AG04450 (cell line): Measurements from ENCODE around the gene ANKRD55. TPM values are rescaled to one million over a fixed set of nuclear protein-coding genes. Genes with fewer than 3 reads are reported as not detected.
"Not testable (repeated sequence)": the region's sequence is repeated elsewhere in the genome, so short reads cannot be mapped to it uniquely, and the experiment has no call there.

Experiments used
- CTCF ChIA-PET: fragments of 300-600, 350-600 bp; formaldehyde crosslinking; extraction: SDS; loops from one replicate; lab custom pipeline; 2022; ENCODE audit warnings: antibody characterized with exemption, inconsistent platforms; lab: Charles Lee
- POLR2A ChIA-PET: fragments of 350-600 bp; formaldehyde crosslinking; extraction: SDS; loops from one replicate; lab custom pipeline; 2021; ENCODE audit warnings: antibody characterized with exemption, inconsistent platforms; lab: Yijun Ruan, JAX
- DNase-seq: peaks from one replicate; pipeline ENCODE4 v3.0.0-alpha.2; 2011; ENCODE audit warnings: low read depth, low spot score
- H3K27ac ChIP-seq: one replicate; pipeline ENCODE4 v1.5.1; 2012; ENCODE audit warnings: low read depth, low read length, control low read depth
- H3K27me3 ChIP-seq: one replicate; pipeline ENCODE4 v1.6.0; 2012; ENCODE audit warnings: low read length; ENCODE audit not compliant: control insufficient read depth, insufficient read depth
- H3K4me3 ChIP-seq: 2 replicates; pipeline ENCODE4 v1.5.1; 2011; ENCODE audit warnings: mild to moderate bottlenecking, low read depth, low read length, control low read depth
- H3K9me3 ChIP-seq: 2 replicates; pipeline ENCODE4 v1.5.1; 2012; ENCODE audit warnings: low read length; ENCODE audit not compliant: control insufficient read depth, insufficient read depth
- polyA plus RNA-seq: library from polyadenylated mRNA; depleted of rRNA; stranded (reverse); fragments of >200 nt; gene quantifications from 2 replicates; pipeline ENCODE4 v1.2.3, GENCODE V29; 2011
- TF ChIP-seq, protein P1 (sequence below): IDR thresholded peaks from 2 replicates; pipeline ENCODE4 v1.5.1; 2011; ENCODE audit warnings: low read depth, low read length, control low read depth, inconsistent platforms

ANKRD55 gene
- polyA plus RNA-seq, 1 experiment = not detected

DNA sequence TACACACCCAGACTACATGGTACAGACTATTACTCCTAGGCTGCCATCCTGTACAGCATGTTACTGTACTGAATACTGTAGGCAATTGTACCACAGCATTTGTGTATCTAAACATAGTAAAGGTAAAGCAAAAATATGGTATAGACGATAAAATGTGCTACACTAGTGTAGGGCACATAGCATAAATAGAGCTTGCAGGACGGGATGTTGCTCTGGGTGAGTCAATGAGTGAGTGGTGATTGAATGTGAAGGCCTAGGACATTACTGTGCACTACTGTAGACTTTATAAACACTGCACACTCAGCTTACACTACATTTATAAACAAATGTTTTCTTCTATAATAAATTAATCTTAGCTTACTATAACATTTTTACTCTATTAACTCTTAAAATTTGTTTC lies 25.6 kb downstream of the ANKRD55 start:
- H3K27me3 ChIP-seq = no peaks in the 10 kb centered on the region
- ChIA-PET CTCF (no interaction called here), POLR2A (interaction anchor here (0.6 to 1.5 kb wide), 4 partner anchors 52 to 407 kb away, joined by 4 to 6 read pairs (median 5); no protein-coding TSS in a partner anchor)
- no peak overlapping the region for H3K27ac ChIP-seq
- H3K4me3 ChIP-seq = no peak overlapping the region
- H3K9me3 ChIP-seq = no peaks in the 10 kb centered on the region; the same call in 1 of the 2 replicates
- TF ChIP-seq, protein P1, sequence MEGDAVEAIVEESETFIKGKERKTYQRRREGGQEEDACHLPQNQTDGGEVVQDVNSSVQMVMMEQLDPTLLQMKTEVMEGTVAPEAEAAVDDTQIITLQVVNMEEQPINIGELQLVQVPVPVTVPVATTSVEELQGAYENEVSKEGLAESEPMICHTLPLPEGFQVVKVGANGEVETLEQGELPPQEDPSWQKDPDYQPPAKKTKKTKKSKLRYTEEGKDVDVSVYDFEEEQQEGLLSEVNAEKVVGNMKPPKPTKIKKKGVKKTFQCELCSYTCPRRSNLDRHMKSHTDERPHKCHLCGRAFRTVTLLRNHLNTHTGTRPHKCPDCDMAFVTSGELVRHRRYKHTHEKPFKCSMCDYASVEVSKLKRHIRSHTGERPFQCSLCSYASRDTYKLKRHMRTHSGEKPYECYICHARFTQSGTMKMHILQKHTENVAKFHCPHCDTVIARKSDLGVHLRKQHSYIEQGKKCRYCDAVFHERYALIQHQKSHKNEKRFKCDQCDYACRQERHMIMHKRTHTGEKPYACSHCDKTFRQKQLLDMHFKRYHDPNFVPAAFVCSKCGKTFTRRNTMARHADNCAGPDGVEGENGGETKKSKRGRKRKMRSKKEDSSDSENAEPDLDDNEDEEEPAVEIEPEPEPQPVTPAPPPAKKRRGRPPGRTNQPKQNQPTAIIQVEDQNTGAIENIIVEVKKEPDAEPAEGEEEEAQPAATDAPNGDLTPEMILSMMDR = no peak
- DNase-seq = peak; percentile 36

DNA sequence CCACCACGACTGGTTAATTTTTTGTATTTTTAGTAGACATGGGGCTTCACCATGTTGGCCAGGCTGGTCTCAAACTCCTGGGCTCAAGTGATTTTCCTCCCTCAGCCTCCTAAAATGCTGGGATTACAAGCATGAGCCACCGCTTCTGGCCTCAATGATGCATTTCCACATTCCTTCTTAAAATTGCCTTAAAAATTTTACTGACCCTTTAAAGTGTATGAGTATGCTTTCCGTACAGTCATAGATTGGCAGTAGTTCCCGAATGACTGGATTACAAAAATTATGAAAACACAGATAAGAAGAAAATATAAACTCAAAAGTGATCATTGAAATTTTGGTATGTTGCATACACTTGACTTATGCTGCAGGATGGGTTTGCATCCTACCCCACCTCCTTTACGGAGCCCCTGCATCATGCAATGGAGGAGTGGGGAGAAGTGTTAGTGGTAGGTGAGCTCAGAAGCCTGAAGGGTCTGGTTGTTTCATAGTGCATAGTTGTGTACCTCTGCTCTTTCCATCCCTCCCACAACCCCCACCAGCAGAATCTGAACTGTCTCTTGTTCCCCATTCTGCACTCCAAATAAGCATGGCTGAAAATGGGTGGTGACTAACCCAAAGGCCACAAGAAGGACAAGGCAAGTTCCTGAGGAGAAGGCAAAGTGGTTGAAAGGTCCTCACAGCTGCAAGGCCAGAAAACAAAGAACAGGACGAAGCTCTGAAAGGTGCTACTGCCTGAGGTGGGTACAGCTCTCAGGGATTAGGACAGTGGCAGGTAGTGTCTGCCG lies 26.8 kb downstream of the ANKRD55 start:
- H3K27ac ChIP-seq = peak overlapping the region; percentile 69
- H3K27me3 ChIP-seq = no peaks in the 10 kb centered on the region
- TF ChIP-seq, protein P1 = no peak
- CTCF ChIA-PET = interaction anchor here (0.6 to 1.2 kb wide), 3 partner anchors 270 to 658 kb away, joined by 3 to 6 read pairs (median 4); no protein-coding TSS in a partner anchor
- POLR2A ChIA-PET = no interaction called here
- no peak overlapping the region for H3K4me3 ChIP-seq
- peak; percentile 29 for DNase-seq
- H3K9me3 ChIP-seq = no peaks in the 10 kb centered on the region; the same call in 1 of the 2 replicates

DNA sequence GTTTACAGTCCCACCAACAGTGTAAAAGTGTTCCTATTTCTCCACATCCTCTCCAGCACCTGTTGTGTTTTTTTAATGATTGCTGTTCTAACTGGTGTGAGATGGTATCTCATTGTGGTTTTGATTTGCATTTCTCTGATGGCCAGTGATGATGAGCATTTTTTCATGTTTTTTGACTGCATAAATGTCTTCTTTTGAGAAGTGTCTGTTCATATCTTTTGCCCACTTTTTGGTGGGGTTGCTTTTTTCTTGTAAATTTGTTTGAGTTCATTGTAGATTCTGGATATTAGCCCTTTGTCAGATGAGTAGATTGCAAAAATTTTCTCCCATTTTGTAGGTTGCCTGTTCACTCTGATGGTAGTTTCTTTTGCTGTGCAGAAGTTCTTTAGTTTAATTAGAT lies 29.2 kb downstream of the ANKRD55 start:
- DNase-seq, POLR2A ChIA-PET, H3K9me3 ChIP-seq, H3K4me3 ChIP-seq, H3K27me3 ChIP-seq, CTCF ChIA-PET, H3K27ac ChIP-seq: not testable (repeated sequence)

DNA sequence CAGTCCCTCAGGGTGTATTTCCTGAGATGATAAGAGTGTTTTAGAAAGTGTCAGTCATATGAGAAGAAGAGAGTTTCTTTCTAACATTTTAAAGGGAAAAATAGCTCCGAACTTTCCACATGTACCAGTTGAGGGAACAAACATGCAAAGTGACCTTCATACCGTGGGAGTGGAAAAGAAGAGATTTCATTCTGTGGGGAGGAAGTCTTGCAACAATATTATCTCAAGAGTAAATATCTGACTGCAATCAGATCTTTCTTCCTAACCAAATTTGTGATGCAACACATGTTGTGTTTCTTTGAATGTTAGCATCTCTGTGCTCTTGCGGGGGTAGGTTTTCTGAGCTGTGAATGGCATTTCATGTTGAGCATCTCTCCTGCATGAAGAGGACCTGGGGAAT lies 30.6 kb downstream of the ANKRD55 start:
- TF ChIP-seq, protein P1 = no peak
- Histone ChIP-seq H3K4me3 (no peak overlapping the region), H3K27ac (no peak overlapping the region), H3K27me3 (no peaks in the 10 kb centered on the region), H3K9me3 (no peaks in the 10 kb centered on the region)
- ChIA-PET CTCF (interaction anchor here (1.4 to 3.4 kb wide), 4 partner anchors 200 to 636 kb away, joined by 3 to 80 read pairs (median 6); no protein-coding TSS in a partner anchor), POLR2A (no interaction called here)
- DNase-seq = no peak

GRCh38 chr5:56201762-56202261 lies 31.3 kb downstream of the ANKRD55 start:
- H3K9me3 ChIP-seq, H3K27ac ChIP-seq, H3K4me3 ChIP-seq, POLR2A ChIA-PET, DNase-seq, H3K27me3 ChIP-seq: not testable (repeated sequence)
- CTCF ChIA-PET = interaction anchor here (0.6 to 3.4 kb wide), 9 partner anchors 25 to 637 kb away, joined by 3 to 80 read pairs (median 4); no protein-coding TSS in a partner anchor
